GM19239 (cell line): ENCODE measurements around the gene CRACDL.
"Not testable (repeated sequence)": the region's sequence is repeated elsewhere in the genome, so short reads cannot be mapped to it uniquely, and the experiment has no call there.

Experiments used
- DNase-seq: peaks from one replicate; pipeline ENCODE4 v3.0.0; 2011; ENCODE audit warnings: low spot score; ENCODE audit not compliant: insufficient read length
- FAIRE-seq: peaks from 2 replicates; lab custom pipeline; 2011; peaks lifted over from hg19 to GRCh38; lab: Jason Lieb, UNC

CRACDL gene

DNA sequence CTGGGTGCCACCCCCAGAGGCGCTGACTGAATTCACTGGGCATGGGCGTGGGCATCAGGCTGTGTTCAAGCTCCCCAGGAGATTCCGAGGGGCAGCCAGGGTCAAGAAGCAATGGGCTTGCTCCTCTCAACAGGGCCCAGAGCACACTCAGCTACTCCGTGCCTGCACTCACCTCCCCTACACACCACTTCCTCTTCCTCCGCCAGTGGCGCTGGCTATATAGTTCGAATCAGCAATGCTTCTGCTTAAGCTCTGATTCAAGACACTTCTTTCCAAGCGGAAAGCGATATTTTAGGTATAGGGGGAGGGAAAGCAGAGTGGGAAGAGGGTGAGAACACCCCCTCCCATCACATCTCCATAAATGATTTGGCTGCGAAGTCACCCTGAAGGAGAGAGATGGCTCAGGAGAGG, 42.1 kb downstream of the CRACDL start:
- DNase-seq (no peak), FAIRE-seq (no peak)

- no peak for FAIRE-seq
- no peak for DNase-seq
Observed at GRCh38 chr2:98892871-98893270, 43.2 kb downstream of the CRACDL start.

GRCh38 chr2:98891591-98891990, 44.4 kb downstream of the CRACDL start:
- FAIRE-seq, result no peak

DNA sequence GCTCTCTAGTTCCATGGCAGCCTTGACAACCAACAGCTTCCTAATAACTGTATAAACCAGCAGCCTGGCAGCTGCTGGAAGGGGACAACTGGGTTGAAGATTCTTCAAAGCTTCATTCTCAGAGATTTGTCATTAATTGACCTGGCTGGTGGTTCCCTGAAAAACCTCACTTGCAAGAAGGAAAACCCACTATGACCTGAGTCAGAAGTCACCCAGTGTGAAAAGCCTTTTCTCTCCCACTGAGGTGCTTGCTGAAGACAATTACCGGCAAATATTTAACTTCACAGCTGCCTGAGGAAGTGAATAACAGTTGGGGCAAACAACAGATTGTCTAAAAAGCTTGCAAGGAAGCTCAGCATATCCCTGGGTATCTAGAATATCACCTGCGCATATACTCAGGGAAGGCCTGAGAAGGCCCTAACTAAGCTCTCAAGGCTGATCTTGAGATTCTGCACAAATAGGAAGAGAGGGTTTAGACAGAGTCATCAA, 49.9 kb downstream of the CRACDL start:
- FAIRE-seq (no peak), DNase-seq (no peak)

More at GRCh38 chr2:98891591-98891990, 44.4 kb downstream of the CRACDL start:
- no peak for DNase-seq

DNA sequence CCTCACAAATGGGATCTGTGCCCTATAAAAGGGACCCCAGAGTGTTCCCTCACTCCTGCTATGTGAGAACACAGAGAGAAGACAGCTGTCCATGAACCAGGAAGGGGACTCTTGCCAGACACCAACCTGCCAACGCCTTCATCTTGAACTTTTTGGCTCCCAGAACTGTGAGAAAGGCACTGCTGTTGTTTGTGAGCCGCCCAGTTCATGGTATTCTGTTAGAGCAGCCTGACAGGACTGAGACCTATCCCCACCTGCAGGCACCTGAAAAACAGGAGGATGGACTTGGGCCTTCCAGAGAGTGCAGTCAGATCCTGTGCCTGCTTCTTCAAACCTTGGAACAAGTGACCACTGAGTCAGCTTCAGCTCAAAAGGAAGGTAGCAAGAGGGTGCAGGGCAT, 51.4 kb downstream of the CRACDL start:
- DNase-seq, result no peak
- no peak for FAIRE-seq

GRCh38 chr2:98883780-98884211, 52.2 kb downstream of the CRACDL start:
- DNase-seq (no peak), FAIRE-seq (no peak)

GRCh38 chr2:98882971-98883779, 52.9 kb downstream of the CRACDL start:
- no peak for DNase-seq
- FAIRE-seq, result no peak

DNA sequence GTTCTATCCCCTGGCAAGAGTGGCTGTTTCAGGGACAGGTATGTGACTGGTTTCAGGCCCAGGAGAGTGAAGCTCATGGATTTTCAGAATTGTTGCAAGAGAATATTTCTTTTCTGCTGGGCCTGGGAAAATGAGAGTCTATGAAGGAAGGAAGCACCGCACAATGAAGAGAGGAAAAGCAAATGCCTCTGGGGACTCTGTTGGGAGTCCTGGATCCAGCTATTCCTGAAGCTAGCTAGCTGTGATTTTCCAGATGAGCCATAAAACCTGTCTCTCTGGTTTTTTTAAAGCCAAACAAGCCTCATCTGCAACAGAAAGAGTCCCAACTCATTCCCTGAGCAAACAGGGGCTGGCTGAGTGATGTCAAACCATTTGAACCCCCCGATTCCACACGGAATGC, 53.7 kb downstream of the CRACDL start:
- DNase-seq (no peak), FAIRE-seq (no peak)

GRCh38 chr2:98881153-98881650, 54.8 kb downstream of the CRACDL start:
- DNase-seq (no peak), FAIRE-seq (no peak)

GRCh38 chr2:98880266-98881152, 55.5 kb downstream of the CRACDL start:
- FAIRE-seq, result no peak

GRCh38 chr2:98877658-98878057, 58.4 kb downstream of the CRACDL start:
- FAIRE-seq, DNase-seq: not testable (repeated sequence)

More at GRCh38 chr2:98880266-98881152, 55.5 kb downstream of the CRACDL start:
- DNase-seq, result no peak

GRCh38 chr2:98876741-98877140, 59.3 kb downstream of the CRACDL start:
- DNase-seq (no peak), FAIRE-seq (no peak)

GRCh38 chr2:98875746-98876145, 60.3 kb downstream of the CRACDL start:
- DNase-seq (no peak), FAIRE-seq (no peak)

GRCh38 chr2:98875081-98875728, 60.8 kb downstream of the CRACDL start:
- DNase-seq, result no peak
- no peak for FAIRE-seq

DNA sequence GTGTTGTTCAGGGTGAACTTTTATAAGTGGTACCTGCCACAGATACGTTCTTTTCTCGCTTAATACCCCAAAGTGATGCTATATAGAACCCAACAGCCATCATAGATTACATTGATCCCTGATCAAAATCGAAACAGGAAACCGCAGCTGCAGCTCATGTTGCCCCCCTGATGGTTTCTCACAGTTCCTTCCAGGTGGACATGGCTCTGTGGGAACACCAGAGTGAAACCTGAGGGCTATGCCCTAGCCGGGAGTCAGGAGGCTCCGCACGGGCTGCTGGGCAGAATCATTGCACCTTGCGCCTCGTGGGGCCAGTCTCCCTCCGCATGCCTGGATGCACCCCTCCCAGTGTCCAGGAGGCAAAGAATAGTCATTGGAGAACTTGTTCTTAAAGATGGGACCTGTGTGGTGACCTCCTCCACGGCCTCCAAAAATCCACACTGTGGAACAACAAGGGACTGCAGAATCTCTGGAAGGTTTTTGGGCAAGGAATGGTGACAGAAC, 61.8 kb downstream of the CRACDL start:
- FAIRE-seq (no peak), DNase-seq (no peak)

- FAIRE-seq, result no peak
Observed at GRCh38 chr2:98872526-98872925, 63.5 kb downstream of the CRACDL start.

DNA sequence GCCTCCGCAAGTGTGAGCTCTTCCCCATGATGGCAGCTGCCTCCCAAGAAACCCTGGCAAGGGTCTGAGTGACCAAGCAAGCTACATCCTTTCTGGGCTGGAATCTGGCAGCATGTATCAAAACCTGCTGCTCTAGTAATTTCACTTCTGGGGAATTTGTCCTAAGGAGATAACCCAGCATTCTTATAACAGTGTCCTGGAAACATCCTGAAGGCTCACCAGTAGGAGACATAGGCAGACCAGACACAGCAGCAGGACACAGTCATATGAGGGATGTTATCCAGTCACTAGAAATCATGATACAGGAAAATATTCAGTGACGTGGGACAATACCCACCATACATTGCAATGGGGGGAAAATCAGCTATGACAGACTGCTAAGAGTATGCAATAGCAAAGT, 64.5 kb downstream of the CRACDL start:
- FAIRE-seq (no peak), DNase-seq (no peak)

More at GRCh38 chr2:98872526-98872925, 63.5 kb downstream of the CRACDL start:
- no peak for DNase-seq

- FAIRE-seq (no peak), DNase-seq (no peak)
Observed at GRCh38 chr2:98870516-98871158, 65.4 kb downstream of the CRACDL start.

GRCh38 chr2:98869870-98870269, 66.2 kb downstream of the CRACDL start:
- DNase-seq (no peak), FAIRE-seq (no peak)

DNA sequence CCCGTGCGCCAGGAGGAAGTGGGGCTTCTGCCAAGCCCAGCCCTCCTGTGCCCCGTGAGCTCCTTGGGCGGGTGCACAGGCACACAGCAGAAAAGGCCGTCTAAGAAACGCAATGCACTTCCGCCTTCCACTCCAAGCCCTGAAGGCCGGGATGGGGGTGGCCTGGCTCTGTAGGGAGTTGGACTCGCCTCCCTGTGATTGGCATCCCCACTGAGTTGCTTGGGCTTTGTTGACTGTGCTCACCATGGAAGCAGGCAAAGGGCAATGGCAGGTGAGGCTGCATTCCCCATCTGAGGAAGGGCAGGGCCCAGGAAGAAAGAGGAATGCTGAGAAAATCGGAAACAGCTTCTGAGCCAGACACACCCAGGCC, 66.8 kb downstream of the CRACDL start:
- DNase-seq, result no peak

More for the DNA sequence above, 66.8 kb downstream of the CRACDL start:
- no peak for FAIRE-seq
